ENCODE measurements around the gene RNF224. TPM values are rescaled to one million over a fixed set of nuclear protein-coding genes. Genes with fewer than 3 reads are reported as not detected.

RNF224 gene
- polyA plus RNA-seq, 3 donors: not detected

DNA sequence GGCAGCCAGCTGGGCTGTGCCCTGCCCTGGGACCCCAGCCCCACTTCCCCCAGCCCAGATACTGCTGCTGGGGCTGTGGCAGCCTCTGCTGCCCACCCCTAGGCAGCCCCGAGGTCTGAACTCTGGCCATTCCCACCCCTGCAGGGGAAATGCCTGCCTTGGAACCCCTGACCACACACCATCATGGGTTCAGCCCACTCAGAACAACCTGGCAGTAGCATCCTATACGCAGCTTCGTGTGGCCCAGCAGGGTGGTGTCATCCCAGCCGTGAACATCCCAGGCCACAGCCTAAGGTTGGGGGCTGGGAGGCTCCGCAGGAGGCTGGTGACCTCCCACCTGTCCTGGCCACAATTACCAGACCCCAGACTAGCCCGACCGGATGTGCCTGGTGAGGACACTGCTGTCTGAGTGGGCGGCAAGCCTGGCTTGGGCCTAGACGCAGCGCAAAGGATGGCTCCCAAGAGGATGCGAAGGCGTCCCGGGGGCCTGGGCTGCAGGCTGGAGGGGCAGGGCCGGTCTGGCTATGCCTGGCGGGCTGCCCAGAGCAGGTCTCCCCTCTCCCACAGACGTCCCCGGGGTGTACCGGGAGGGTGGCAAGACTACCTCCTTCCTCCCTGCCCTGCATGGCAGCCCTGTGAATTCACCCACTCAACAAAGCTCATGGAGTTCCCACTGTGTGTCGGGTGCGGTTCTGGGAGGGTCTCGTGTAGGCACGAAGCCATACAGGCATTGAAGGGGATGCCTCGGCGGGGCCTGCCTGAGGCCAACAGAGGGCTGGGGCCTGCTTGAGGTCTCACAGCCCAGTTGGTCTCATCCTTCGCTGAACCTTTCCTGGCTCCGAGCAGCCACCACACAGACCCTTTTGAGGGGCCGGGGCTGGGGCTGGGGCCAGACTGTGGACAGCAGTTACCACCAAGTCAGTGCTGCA, 1.9 kb downstream of the RNF224 start:
- 80% methylated on average over 24 of the region's 27 CpGs for WGBS (ENCODE audit: insufficient coverage)
- Mint-ChIP-seq H3K36me3 (no peaks in the 10 kb centered on the region), H3K27ac (peak overlapping the region in 1 of 7 donors; percentile 54), H3K4me1 (peaks cover 11% of the 10 kb centered on the region), H3K27me3 (ENCODE audit: low read depth in 3 of 3) (peaks cover 2 to 36% (median 5%) of the 10 kb centered on the region in 3 donors), H3K4me3 (no peak overlapping the region), H3K9me3 (peaks cover 0 to 4% (median 0%) of the 10 kb centered on the region in 7 donors)
- Histone ChIP-seq H3K4me1 (ENCODE audit: control insufficient read depth in 1 of 2, insufficient read depth in 2 of 2, low read length in 2 of 2) (peaks cover 10 to 12% of the 10 kb centered on the region in 2 donors), H2AFZ (ENCODE audit: insufficient read depth, low read depth, low read length, poor library complexity, severe bottlenecking) (no peak overlapping the region), H3K27ac (ENCODE audit: low read depth in 1 of 2, low read length in 2 of 2) (no peak overlapping the region), H3K36me3 (replicated peaks in 1 of 2; ENCODE audit: control insufficient read depth in 1 of 2, insufficient read depth in 2 of 2, low read length in 2 of 2) (no peaks in the 10 kb centered on the region), H3K79me2 (ENCODE audit: insufficient read depth, low read length) (no peaks in the 10 kb centered on the region), H3K27me3 (ENCODE audit: control insufficient read depth in 2 of 2, insufficient read depth in 2 of 2, low read length in 2 of 2) (peaks cover 0 to 9% of the 10 kb centered on the region in 2 donors), H3K9me3 (replicated peaks in 1 of 2; ENCODE audit: control insufficient read depth in 1 of 2, insufficient read depth in 1 of 2, low read length in 2 of 2) (no peaks in the 10 kb centered on the region), H3K4me2 (replicated peaks; ENCODE audit: extremely low read depth, low read length, poor library complexity, severe bottlenecking) (no peak overlapping the region), H4K20me1 (ENCODE audit: insufficient read depth, low read length) (no peaks in the 10 kb centered on the region), H3K9ac (ENCODE audit: insufficient read depth, low read length, poor library complexity, severe bottlenecking) (no peak overlapping the region), H3K4me3 (replicated peaks in 1 of 3; ENCODE audit: low read depth in 2 of 3, low read length in 3 of 3) (no peak overlapping the region)
- no peak for DNase-seq
- intact Hi-C loops (cut with micrococcal nuclease): loop anchor here in 1 of 2 donors (5.0 kb wide), 1 partner anchor 112 kb away; no protein-coding TSS in a partner anchor
- TF ChIP-seq, protein P1, sequence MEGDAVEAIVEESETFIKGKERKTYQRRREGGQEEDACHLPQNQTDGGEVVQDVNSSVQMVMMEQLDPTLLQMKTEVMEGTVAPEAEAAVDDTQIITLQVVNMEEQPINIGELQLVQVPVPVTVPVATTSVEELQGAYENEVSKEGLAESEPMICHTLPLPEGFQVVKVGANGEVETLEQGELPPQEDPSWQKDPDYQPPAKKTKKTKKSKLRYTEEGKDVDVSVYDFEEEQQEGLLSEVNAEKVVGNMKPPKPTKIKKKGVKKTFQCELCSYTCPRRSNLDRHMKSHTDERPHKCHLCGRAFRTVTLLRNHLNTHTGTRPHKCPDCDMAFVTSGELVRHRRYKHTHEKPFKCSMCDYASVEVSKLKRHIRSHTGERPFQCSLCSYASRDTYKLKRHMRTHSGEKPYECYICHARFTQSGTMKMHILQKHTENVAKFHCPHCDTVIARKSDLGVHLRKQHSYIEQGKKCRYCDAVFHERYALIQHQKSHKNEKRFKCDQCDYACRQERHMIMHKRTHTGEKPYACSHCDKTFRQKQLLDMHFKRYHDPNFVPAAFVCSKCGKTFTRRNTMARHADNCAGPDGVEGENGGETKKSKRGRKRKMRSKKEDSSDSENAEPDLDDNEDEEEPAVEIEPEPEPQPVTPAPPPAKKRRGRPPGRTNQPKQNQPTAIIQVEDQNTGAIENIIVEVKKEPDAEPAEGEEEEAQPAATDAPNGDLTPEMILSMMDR (IDR thresholded peaks at IDR 0.05): no peak

DNA sequence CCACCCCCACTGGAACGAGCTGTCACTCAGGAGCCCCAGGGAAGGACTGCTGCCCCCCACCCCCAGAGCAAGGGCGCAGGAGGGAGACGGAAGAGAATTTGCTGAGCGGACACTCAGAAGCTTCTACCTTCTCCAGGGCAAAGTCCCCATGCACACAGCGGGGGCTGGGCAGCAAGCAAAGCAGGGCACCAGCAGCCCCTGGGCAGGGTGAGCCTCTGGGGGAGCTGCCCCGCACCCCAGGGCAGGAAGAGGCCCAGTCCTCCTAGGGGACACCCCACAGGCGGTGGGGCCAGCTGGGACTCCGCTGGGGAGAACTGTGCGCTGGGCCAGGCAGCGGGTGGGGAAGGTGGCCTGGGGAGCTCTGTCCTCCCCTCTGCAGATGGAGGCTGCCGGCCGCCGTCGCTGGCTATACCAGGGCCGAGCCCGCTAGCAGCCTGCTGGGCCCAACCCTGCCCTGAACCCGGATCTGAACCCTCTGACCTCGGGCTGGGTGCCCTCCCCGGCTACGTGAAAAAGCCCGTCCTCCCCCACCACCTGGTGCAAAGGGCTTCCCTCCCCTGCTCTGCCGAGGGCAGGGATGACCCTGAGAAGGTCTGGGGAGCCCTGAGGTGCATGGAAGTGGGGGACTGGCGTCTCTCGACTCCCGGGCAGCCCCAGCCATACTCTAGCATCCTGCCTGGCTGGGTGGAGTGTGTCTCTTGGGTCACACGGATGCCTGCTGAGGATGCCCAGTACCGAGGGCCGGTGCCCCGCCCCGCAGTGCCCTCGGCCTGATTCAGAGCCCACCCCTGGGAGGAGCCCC, 2.8 kb downstream of the RNF224 start:
- H3K9ac ChIP-seq (ENCODE audit: insufficient read depth, low read length, poor library complexity, severe bottlenecking): no peak overlapping the region
- peaks cover 0 to 9% of the 10 kb centered on the region in 2 donors for H3K27me3 ChIP-seq (ENCODE audit: control insufficient read depth in 2 of 2, insufficient read depth in 2 of 2, low read length in 2 of 2)

More for the DNA sequence above, 2.8 kb downstream of the RNF224 start:
- Histone ChIP-seq H3K27ac (ENCODE audit: low read depth in 1 of 2, low read length in 2 of 2) (no peak overlapping the region), H3K36me3 (replicated peaks in 1 of 2; ENCODE audit: control insufficient read depth in 1 of 2, insufficient read depth in 2 of 2, low read length in 2 of 2) (no peaks in the 10 kb centered on the region), H3K4me1 (ENCODE audit: control insufficient read depth in 1 of 2, insufficient read depth in 2 of 2, low read length in 2 of 2) (peaks cover 3% of the 10 kb centered on the region in 2 donors), H3K4me3 (replicated peaks in 1 of 3; ENCODE audit: low read depth in 2 of 3, low read length in 3 of 3) (no peak overlapping the region), H3K79me2 (ENCODE audit: insufficient read depth, low read length) (no peaks in the 10 kb centered on the region), H3K9me3 (replicated peaks in 1 of 2; ENCODE audit: control insufficient read depth in 1 of 2, insufficient read depth in 1 of 2, low read length in 2 of 2) (no peaks in the 10 kb centered on the region), H4K20me1 (ENCODE audit: insufficient read depth, low read length) (no peaks in the 10 kb centered on the region), H3K4me2 (replicated peaks; ENCODE audit: extremely low read depth, low read length, poor library complexity, severe bottlenecking) (no peak overlapping the region), H2AFZ (ENCODE audit: insufficient read depth, low read depth, low read length, poor library complexity, severe bottlenecking) (no peak overlapping the region)
- peaks cover 2 to 45% (median 9%) of the 10 kb centered on the region in 3 donors for H3K27me3 Mint-ChIP-seq (ENCODE audit: low read depth in 3 of 3)
- H3K4me3 Mint-ChIP-seq: no peak overlapping the region
- intact Hi-C loops (cut with micrococcal nuclease): loop anchor here in 1 of 2 donors (5.0 kb wide), 1 partner anchor 113 kb away; no protein-coding TSS in a partner anchor
- 58% methylated on average over 14 of the region's 31 CpGs for WGBS (ENCODE audit: insufficient coverage)
- no peaks in the 10 kb centered on the region for H3K36me3 Mint-ChIP-seq
- peaks cover 0 to 4% (median 0%) of the 10 kb centered on the region in 7 donors for H3K9me3 Mint-ChIP-seq
- TF ChIP-seq, protein P1 (IDR thresholded peaks at IDR 0.05): no peak
- H3K4me1 Mint-ChIP-seq: peaks cover 5% of the 10 kb centered on the region
- no peak for DNase-seq
- no peak overlapping the region for H3K27ac Mint-ChIP-seq
